ENCODE results near the gene VPS9D1.

The VPS9D1 gene

GRCh38 chr16:89657442-89658220 is 63.1 kb downstream of the VPS9D1 start, which contains the start of the genes CHMP1A and SPATA33:
CHMP1A (minus strand) TSS chr16:89657708; CDS start chr16:89657588, 120 bp downstream.
SPATA33 (plus strand) TSS chr16:89657836; CDS start chr16:89657912, 76 bp downstream.
- DNase-seq, result peak; percentile 80

All from NCI-H1092 (cell line).